Endothelial cell of umbilical vein (primary cell): ENCODE results near the gene SPEF2. TPM values are rescaled to one million over a fixed set of nuclear protein-coding genes. Genes with fewer than 3 reads are reported as not detected.

Experiments used
- BruUV-seq: library from RNA; stranded (reverse); fragments of 400-500 nt; replicated peaks from 2 replicates; lab custom pipeline; 2021; lab: Mats Ljungman, UMichigan
- CTCF ChIA-PET: fragments of 300-600, 350-600 bp; sonication (Branson Sonifier 250); formaldehyde crosslinking; loops from one replicate; lab custom pipeline; 2021; ENCODE audit warnings: antibody characterized with exemption, inconsistent platforms; lab: Charles Lee
- POLR2A ChIA-PET: fragments of 300-600, 350-600 bp; sonication (Branson Sonifier 250); formaldehyde crosslinking; loops from one replicate; lab custom pipeline; 2021; ENCODE audit warnings: antibody characterized with exemption, inconsistent platforms; lab: Charles Lee
- DNase-seq: peaks from one replicate; pipeline ENCODE4 v3.0.0-alpha.2; 2011; ENCODE audit warnings: low read depth, low spot score
- FAIRE-seq: peaks from 2 replicates; lab custom pipeline; 2011; peaks lifted over from hg19 to GRCh38; lab: Jason Lieb, UNC
- H2AFZ ChIP-seq: 2 replicates; pipeline ENCODE4 v1.6.0; 2012; ENCODE audit warnings: low read depth, low read length, control low read depth, inconsistent platforms
- H3K27ac ChIP-seq: 2 replicates; pipeline ENCODE4 v1.5.1; 2011; ENCODE audit warnings: low read depth, mild to moderate bottlenecking, control low read depth, low read length, moderate library complexity; ENCODE audit not compliant: insufficient read depth
- H3K27me3 ChIP-seq, 2 experiments: 2 replicates each; pipeline versions ENCODE4 v1.6.0 to v1.6.1; 2011; ENCODE audit warnings: low read length in 2 of 2, mixed read lengths in 1 of 2; ENCODE audit not compliant: control insufficient read depth in 2 of 2, insufficient read depth in 2 of 2
- H3K36me3 ChIP-seq, 2 experiments: 2 replicates in 1 of 2; 3 replicates in 1 of 2; pipeline ENCODE4 v1.5.1; 2011; ENCODE audit warnings: low read length in 2 of 2, mild to moderate bottlenecking in 1 of 2, moderate library complexity in 1 of 2; ENCODE audit not compliant: control insufficient read depth in 2 of 2, insufficient read depth in 2 of 2; ENCODE audit errors: extremely low read depth in 1 of 2
- H3K4me1 ChIP-seq: 3 replicates; pipeline ENCODE4 v1.5.1; 2011; ENCODE audit warnings: mild to moderate bottlenecking, low read length; ENCODE audit not compliant: control insufficient read depth, insufficient read depth; ENCODE audit errors: extremely low read depth
- H3K4me2 ChIP-seq: 2 replicates; pipeline ENCODE4 v1.6.1; 2011; ENCODE audit warnings: low read length, control low read depth, mixed read lengths; ENCODE audit not compliant: insufficient read depth
- H3K4me3 ChIP-seq, 3 experiments: fragments of 200-600 bp in 1 of 3; sonication (generic), shearing (Covaris generic) in 1 of 3; replicated peaks in 1 of 3; 2 replicates each; pipeline ENCODE4 v1.5.1; 2011 to 2016; ENCODE audit warnings: control low read depth in 3 of 3, low read length in 3 of 3, mild to moderate bottlenecking in 2 of 3, inconsistent platforms in 1 of 3, low read depth in 1 of 3, moderate library complexity in 1 of 3; ENCODE audit not compliant: insufficient read depth in 1 of 3
- H3K79me2 ChIP-seq: 2 replicates; pipeline ENCODE4 v1.6.0; 2012; ENCODE audit warnings: low read length, inconsistent platforms; ENCODE audit not compliant: control insufficient read depth, insufficient read depth
- H3K9ac ChIP-seq: replicated peaks from 2 replicates; pipeline ENCODE3; 2011; ENCODE audit warnings: low read length, control low read depth; ENCODE audit not compliant: insufficient read depth; ENCODE audit errors: extremely low read depth
- H3K9me1 ChIP-seq: replicated peaks from 3 replicates; pipeline ENCODE4 v1.6.0; 2011; ENCODE audit warnings: mild to moderate bottlenecking, low read length; ENCODE audit not compliant: control insufficient read depth, insufficient read depth; ENCODE audit errors: extremely low read depth
- H3K9me3 ChIP-seq: replicated peaks from 2 replicates; pipeline ENCODE4 v1.5.1; 2012; ENCODE audit warnings: low read length, inconsistent platforms; ENCODE audit not compliant: control insufficient read depth, insufficient read depth
- H4K20me1 ChIP-seq: replicated peaks from 2 replicates; pipeline ENCODE3; 2011; ENCODE audit warnings: mild to moderate bottlenecking, low read length; ENCODE audit not compliant: control insufficient read depth, insufficient read depth; ENCODE audit errors: extremely low read depth
- CTCF ChIP-seq, 2 donors: IDR thresholded peaks; 1 replicate in 1 of 2; 2 replicates in 1 of 2; pipeline ENCODE4 v1.5.1; 2011; ENCODE audit warnings: low read length in 2 of 2, mild to moderate bottlenecking in 2 of 2, moderate library complexity in 2 of 2, control low read depth in 1 of 2, inconsistent platforms in 1 of 2, low read depth in 1 of 2; ENCODE audit not compliant: insufficient read depth in 1 of 2; ENCODE audit errors: extremely low read depth in 1 of 2
- EZH2 ChIP-seq: IDR thresholded peaks from 2 replicates; pipeline ENCODE4 v1.6.1; 2012; ENCODE audit warnings: borderline replicate concordance, low read depth, mild to moderate bottlenecking, moderate library complexity, low read length, inconsistent platforms; ENCODE audit not compliant: severe bottlenecking
- FOS ChIP-seq: IDR thresholded peaks from 2 replicates; pipeline ENCODE4 v1.6.1; 2011; ENCODE audit warnings: mild to moderate bottlenecking, low read length, moderate library complexity, borderline replicate concordance; ENCODE audit not compliant: insufficient read depth
- GATA2 ChIP-seq: IDR thresholded peaks from 2 replicates; pipeline ENCODE4 v1.7.0; 2011; ENCODE audit warnings: low read depth, mild to moderate bottlenecking, moderate library complexity, mixed read lengths, low read length; ENCODE audit not compliant: insufficient read length, insufficient read depth
- JUN ChIP-seq: IDR thresholded peaks from 2 replicates; pipeline ENCODE4 v1.6.1; 2011; ENCODE audit warnings: borderline replicate concordance, low read depth; ENCODE audit not compliant: insufficient read length, insufficient read depth
- MAX ChIP-seq: IDR thresholded peaks from 2 replicates; pipeline ENCODE4 v1.6.1; 2011; ENCODE audit not compliant: insufficient read depth, insufficient read length
- MYC ChIP-seq: IDR thresholded peaks from one replicate; pipeline ENCODE4 v1.6.1; 2011; ENCODE audit warnings: mild to moderate bottlenecking, low read depth, low read length
- POLR2A ChIP-seq: IDR thresholded peaks from 2 replicates; pipeline ENCODE4 v1.6.1; 2012; ENCODE audit warnings: low read depth, mild to moderate bottlenecking, control low read depth, low read length
- POLR2AphosphoS5 ChIP-seq: IDR thresholded peaks from 2 replicates; pipeline ENCODE4 v1.6.1; 2012; ENCODE audit warnings: low read depth, mild to moderate bottlenecking, control low read depth, low read length, moderate library complexity; ENCODE audit not compliant: insufficient read depth
- dilution Hi-C: fragments of 300-500 bp; cut with MboI; formaldehyde crosslinking; loops from one replicate; pipeline ENCODE4 v1.15.0; 2019; ENCODE audit warnings: low sequenced_read_pairs; ENCODE audit not compliant: extremely low pct_ligation_motif_present
- intact Hi-C: fragments of 100-400 bp; cut with micrococcal nuclease; formaldehyde crosslinking; loops from one replicate; pipeline ENCODE4 v1.10.0; 2022
- polyA plus RNA-seq, 4 experiments: library from polyadenylated mRNA; depleted of rRNA in 3 of 4; stranded (reverse) in 3 of 4; unstranded in 1 of 4; fragments of >200 nt; gene quantifications; 2 replicates each; pipeline versions ENCODE4 v1.2.1 to v1.2.3, GENCODE V29; 2011 to 2012; ENCODE audit warnings: missing spikeins in 1 of 4
- total RNA-seq: library from RNA; stranded (reverse); gene quantifications from 2 replicates; pipeline ENCODE4 v1.2.3, GENCODE V29; 2021

SPEF2 gene
- total and polyA plus RNA-seq, 2 donors (not counting 3 experiments of a cell fraction or from before 2014, with no cell fraction given), result 0.28 to 0.73 TPM

DNA sequence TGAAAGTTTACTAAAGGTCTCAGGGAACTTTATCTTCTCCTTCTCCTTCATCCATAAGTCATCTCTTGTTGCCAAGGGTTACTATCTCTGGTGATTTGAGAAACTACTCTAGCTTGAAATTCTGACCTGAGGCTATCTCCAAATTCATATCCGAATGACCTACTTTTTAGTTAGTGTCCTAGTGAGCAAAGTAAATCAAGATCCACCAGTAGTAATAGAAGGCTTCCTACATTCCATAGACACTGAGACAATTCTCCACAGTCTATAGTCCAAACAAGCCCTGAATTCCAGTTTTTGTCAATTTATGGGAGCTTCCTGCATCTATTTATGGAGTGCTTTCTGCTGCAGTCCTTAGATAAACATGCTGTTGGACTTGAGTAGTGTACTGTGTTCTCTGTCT is 244.1 kb downstream of the SPEF2 start:
- no peak overlapping the region for H3K4me2 ChIP-seq
- POLR2A ChIA-PET, result no interaction called here
- BruUV-seq, result no TSS peak
- no peak overlapping the region for H3K4me3 ChIP-seq
- H3K9me3 ChIP-seq, result no peaks in the 10 kb centered on the region
- H3K27ac ChIP-seq, result no peak overlapping the region
- DNase-seq (peak; percentile 12), FAIRE-seq (no peak)
- H3K36me3 ChIP-seq, result no peaks in the 10 kb centered on the region
- no peaks in the 10 kb centered on the region for H3K27me3 ChIP-seq
- no peak overlapping the region for H3K9ac ChIP-seq
- CTCF ChIA-PET, result interaction anchor here (1.0 to 1.4 kb wide), 2 partner anchors 20 to 211 kb away, joined by 3 read pairs; no protein-coding TSS in a partner anchor
- intact Hi-C loops, result no loop called here
- TF ChIP-seq POLR2AphosphoS5, result no peak
- no peak for TF ChIP-seq MYC
- TF ChIP-seq JUN, result no peak
- TF ChIP-seq MAX, result no peak
- no peak for TF ChIP-seq EZH2
- TF ChIP-seq CTCF (IDR thresholded peaks at IDR 0.05; ENCODE audit: extremely low read depth in 1 of 2, insufficient read depth in 1 of 2, low read depth in 1 of 2, low read length in 2 of 2), result no peak
- TF ChIP-seq GATA2, result no peak
- no peak for TF ChIP-seq FOS
- no peak for TF ChIP-seq POLR2A
- no peak overlapping the region for H2AFZ ChIP-seq
- no peaks in the 10 kb centered on the region for H3K9me1 ChIP-seq
- dilution Hi-C loops, result no loop called here
- peaks cover 21% of the 10 kb centered on the region for H3K4me1 ChIP-seq
- no peaks in the 10 kb centered on the region for H3K79me2 ChIP-seq
- H4K20me1 ChIP-seq, result no peaks in the 10 kb centered on the region
